PFSK-1 (cell line): Measurements from ENCODE around the gene SDCCAG8.

Experiments
- POLR2AphosphoS5 ChIP-seq: IDR thresholded peaks from 2 replicates; pipeline ENCODE4 v1.6.1; 2012; ENCODE audit warnings: low read depth, mild to moderate bottlenecking, control low read depth, low read length, moderate library complexity
- REST ChIP-seq, 2 experiments: IDR thresholded peaks; 2 replicates each; pipeline versions ENCODE4 v1.6.1 to v1.8.0; 2011 to 2012; ENCODE audit warnings: low read depth in 2 of 2, low read length in 2 of 2, control low read depth in 1 of 2, inconsistent platforms in 1 of 2, mild to moderate bottlenecking in 1 of 2, moderate library complexity in 1 of 2; ENCODE audit not compliant: insufficient read depth in 1 of 2
- SIN3A ChIP-seq: IDR thresholded peaks from 2 replicates; pipeline ENCODE4 v1.6.1; 2012; ENCODE audit warnings: mild to moderate bottlenecking, low read length, moderate library complexity, borderline replicate concordance; ENCODE audit not compliant: insufficient read depth
- TAF1 ChIP-seq: IDR thresholded peaks from 2 replicates; pipeline ENCODE4 v1.6.1; 2012; ENCODE audit warnings: low read length, control low read depth, borderline replicate concordance; ENCODE audit not compliant: insufficient read depth

GRCh38 chr1:243440406-243440805 lies 184.6 kb downstream of the SDCCAG8 start:
- no peak for TF ChIP-seq REST (IDR thresholded peaks at IDR 0.05; ENCODE audit: insufficient read depth in 1 of 2, low read depth in 2 of 2, low read length in 2 of 2)
- no peak for TF ChIP-seq SIN3A
- no peak for TF ChIP-seq POLR2AphosphoS5
- no peak for TF ChIP-seq TAF1
